K562 (cell line): Measurements from ENCODE around the gene C1orf116. TPM values are rescaled to one million over a fixed set of nuclear protein-coding genes. Genes with fewer than 3 reads are reported as not detected.

ENCODE experiments used
- BRF1 ChIP-seq: IDR thresholded peaks from 3 replicates; pipeline ENCODE4 v1.6.1; 2011; ENCODE audit warnings: borderline replicate concordance, mild to moderate bottlenecking; ENCODE audit not compliant: insufficient read length; ENCODE audit errors: extremely low read depth
- CBX1 ChIP-seq: sonication (generic); IDR thresholded peaks from 2 replicates; pipeline ENCODE4 v1.6.1; 2016; ENCODE audit warnings: antibody characterized with exemption, low read depth, mild to moderate bottlenecking
- CCNT2 ChIP-seq: IDR thresholded peaks from 2 replicates; pipeline ENCODE4 v1.6.1; 2011; ENCODE audit warnings: borderline replicate concordance, low read depth, mild to moderate bottlenecking, moderate library complexity, mixed read lengths, low read length; ENCODE audit not compliant: insufficient read length; ENCODE audit errors: extremely low read depth
- COPS2 ChIP-seq: fragments of 450-650 bp; conservative IDR thresholded peaks from 2 replicates; pipeline ENCODE4 v1.6.1; 2016; ENCODE audit warnings: mild to moderate bottlenecking, moderate library complexity
- CTCFL ChIP-seq: IDR thresholded peaks from 2 replicates; pipeline ENCODE4 v1.6.1; 2011; ENCODE audit warnings: borderline replicate concordance, low read depth, mild to moderate bottlenecking, moderate library complexity, low read length; ENCODE audit not compliant: insufficient read depth, poor library complexity, severe bottlenecking
- E2F3 ChIP-seq: fragments of 250-450 bp; sonication (Bioruptor Pico); IDR thresholded peaks from 2 replicates; pipeline ENCODE4 v1.4.0; 2020; ENCODE audit warnings: mild to moderate bottlenecking
- FIP1L1 ChIP-seq: fragments of 200-400 bp; formaldehyde crosslinking; IDR thresholded peaks from 2 replicates; pipeline ENCODE4 v1.6.1; 2018; ENCODE audit warnings: mild to moderate bottlenecking, low read depth, low read length; ENCODE audit not compliant: poor library complexity, severe bottlenecking
- FOXA1 ChIP-seq: fragments of 450-650 bp; IDR thresholded peaks from 2 replicates; pipeline ENCODE4 v1.6.1; 2016; ENCODE audit warnings: mild to moderate bottlenecking, borderline replicate concordance
- GTF2E2 ChIP-seq: fragments of 200-800 bp; sonication (Bioruptor generic); IDR thresholded peaks from 2 replicates; pipeline ENCODE4 v1.6.1; 2016; ENCODE audit warnings: missing genetic modification characterization, missing compliant biosample characterization
- IFI16 ChIP-seq: fragments of 250-450 bp; sonication (Bioruptor Pico); IDR thresholded peaks from 2 replicates; pipeline ENCODE4 v2.1.2; 2022; ENCODE audit warnings: mild to moderate bottlenecking, inconsistent platforms
- ILF3 ChIP-seq: fragments of 450-650 bp; IDR thresholded peaks from 2 replicates; pipeline ENCODE4 v1.6.1; 2018; ENCODE audit warnings: antibody characterized with exemption, mild to moderate bottlenecking, moderate library complexity, borderline replicate concordance
- MEIS2 ChIP-seq: fragments of 450-650 bp; IDR thresholded peaks from 2 replicates; pipeline ENCODE4 v1.6.1; 2014; ENCODE audit warnings: mild to moderate bottlenecking; ENCODE audit not compliant: partially characterized antibody
- RFX5 ChIP-seq: IDR thresholded peaks from 2 replicates; pipeline ENCODE4 v1.6.1; 2011; ENCODE audit warnings: low read depth, mild to moderate bottlenecking, improper control_type of control experiment, low read length
- RFX7 ChIP-seq: fragments of 250-450 bp; sonication (Bioruptor Pico); IDR thresholded peaks from 2 replicates; pipeline ENCODE4 v1.5.1; 2021; ENCODE audit warnings: mild to moderate bottlenecking
- SMARCE1 ChIP-seq: fragments of 450-650 bp; IDR thresholded peaks from 2 replicates; pipeline ENCODE4 v1.7.1; 2016; ENCODE audit warnings: mild to moderate bottlenecking
- U2AF2 ChIP-seq: fragments of 200-400 bp; formaldehyde crosslinking; optimal IDR thresholded peaks from 2 replicates; pipeline ENCODE3; 2017; ENCODE audit warnings: low read depth, mild to moderate bottlenecking, low read length
- ZKSCAN1 ChIP-seq: fragments of 150-350 bp; IDR thresholded peaks from 2 replicates; pipeline ENCODE4 v1.6.1; 2016; ENCODE audit warnings: low read depth, low read length
- ZNF121 ChIP-seq: sonication (generic); formaldehyde crosslinking; conservative IDR thresholded peaks from 2 replicates; pipeline ENCODE4 v1.8.0; 2022; ENCODE audit warnings: missing genetic modification reagents
- ZNF224 ChIP-seq: sonication (generic); formaldehyde crosslinking; IDR thresholded peaks from 2 replicates; pipeline ENCODE4 v1.8.0; 2022; ENCODE audit warnings: mild to moderate bottlenecking, missing genetic modification reagents
- ZNF41 ChIP-seq: fragments of 250-450 bp; sonication (Bioruptor Pico); conservative IDR thresholded peaks from 2 replicates; pipeline ENCODE4 v1.4.0; 2020; ENCODE audit warnings: mild to moderate bottlenecking
- ZNF586 ChIP-seq: fragments of 450-650 bp; formaldehyde crosslinking; conservative IDR thresholded peaks from 2 replicates; pipeline ENCODE4 v1.4.0; 2020; ENCODE audit warnings: mild to moderate bottlenecking, moderate library complexity
- ZNF655 ChIP-seq: fragments of 250-450 bp; sonication (Bioruptor Pico); IDR thresholded peaks from 2 replicates; pipeline ENCODE4 v1.5.0; 2021
- polyA plus RNA-seq, 8 experiments: library from polyadenylated mRNA; depleted of rRNA in 4 of 8; stranded (reverse) in 5 of 8; unstranded in 3 of 8; fragments of >200 nt; fragmentation: Nextera tagmentation in 2 of 8; fragmentation: Illumina TruSeq in 1 of 8; extraction: Ambion mirVana in 2 of 8; extraction: Trizol in 1 of 8; gene quantifications; 2 replicates each; pipeline versions ENCODE4 v1.2.1 to v1.2.3, GENCODE V29; 2011 to 2014; ENCODE audit warnings: inconsistent platforms in 1 of 8, missing spikeins in 1 of 8
- total RNA-seq, 7 experiments: library from RNA; depleted of rRNA in 6 of 7; stranded (reverse); fragments of >200 nt in 6 of 7; fragmentation: Illumina TruSeq in 2 of 7; extraction: Trizol in 2 of 7; gene quantifications; 2 replicates each; pipeline versions ENCODE4 v1.2.1 to v1.2.3, GENCODE V29; 2011 to 2021; ENCODE audit warnings: low replicate concordance in 1 of 7
- TF ChIP-seq, protein P1 (sequence below), 2 experiments: fragments of 450-650 bp in 1 of 2; sonication (generic) in 1 of 2; formaldehyde crosslinking in 1 of 2; IDR thresholded peaks in 1 of 2; conservative IDR thresholded peaks in 1 of 2; 2 replicates each; pipeline versions ENCODE4 v1.6.1 to v1.8.1; 2016 to 2023; ENCODE audit warnings: mild to moderate bottlenecking in 2 of 2, moderate library complexity in 2 of 2, inconsistent platforms in 1 of 2, missing genetic modification reagents in 1 of 2

The C1orf116 gene
- total and polyA plus RNA-seq, 9 of the 15 experiments (the other 6 are each of a cell fraction or from before 2014, with no cell fraction given), result 0.62 to 3.0 (median 0.95) TPM

GRCh38 chr1:207024202-207025145 lies 8.1 kb downstream of the C1orf116 start (continued):
- TF ChIP-seq ILF3 (peak; percentile 96), E2F3 (CRISPR knock-in tag) (peak; percentile 96), ZKSCAN1 (peak; percentile 78; the same call in 1 of the 2 replicates), ZNF41 (CRISPR knock-in tag) (peak; percentile 98), CCNT2 (peak; percentile 98), ZNF121 (CRISPR knock-in tag) (peak; percentile 40; the same call in 1 of the 2 replicates), GTF2E2 (peak; percentile 94; the same call in 1 of the 2 replicates), ZNF586 (CRISPR knock-in tag) (peak; percentile 84), FOXA1 (no peak), BRF1 (no peak), IFI16 (CRISPR knock-in tag) (peak; percentile 97), U2AF2 (no peak), ZNF224 (CRISPR knock-in tag) (no peak), COPS2 (no peak), SMARCE1 (peak; percentile 100), ZNF655 (CRISPR knock-in tag) (peak; percentile 82; the same call in 1 of the 2 replicates), CBX1 (0 out of 2 replicates have a peak, but pooled peaks have one; percentile 31), CTCFL (no peak), RFX7 (CRISPR knock-in tag) (peak; percentile 93), FIP1L1 (no peak), MEIS2 (peak; percentile 69), RFX5 (no peak)
- TF ChIP-seq, protein P1, sequence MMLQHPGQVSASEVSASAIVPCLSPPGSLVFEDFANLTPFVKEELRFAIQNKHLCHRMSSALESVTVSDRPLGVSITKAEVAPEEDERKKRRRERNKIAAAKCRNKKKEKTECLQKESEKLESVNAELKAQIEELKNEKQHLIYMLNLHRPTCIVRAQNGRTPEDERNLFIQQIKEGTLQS (IDR thresholded peaks at IDR 0.05), result peak; percentile 96
- TF ChIP-seq, protein P1 (CRISPR knock-in tag; conservative IDR thresholded peaks at IDR 0.05), result peak; percentile 98
